ENCODE data around the gene TBC1D17. TPM values are rescaled to one million over a fixed set of nuclear protein-coding genes. Genes with fewer than 3 reads are reported as not detected.

TBC1D17 gene
- 10 to 100 TPM; 42.3 to 47.6 TPM for total RNA-seq

- H3K4me1 Mint-ChIP-seq = peaks cover 32% of the 10 kb centered on the region
- H3K9me3 Mint-ChIP-seq = no peaks in the 10 kb centered on the region
- no peaks in the 10 kb centered on the region for H3K27me3 Mint-ChIP-seq
- ChIA-PET POLR2A (interaction anchor here (0.7 to 3.4 kb wide), 17 partner anchors 8 to 381 kb away, joined by 3 to 39 read pairs (median 7); partner anchors contain the start of genes ATF5, FUZ, IL4I1 and MED25), CTCF (interaction anchor here (1.0 kb wide), 1 partner anchor 9 kb away, joined by 3 read pairs; the partner anchor contains the start of gene PNKP)
- peaks cover 32% of the 10 kb centered on the region for H3K36me3 Mint-ChIP-seq (ENCODE audit: low read depth)
- no peak within 1 kb of the TSS for H3K4me3 Mint-ChIP-seq
- DNase-seq = peak; percentile 99
- H3K27ac Mint-ChIP-seq = no peak within 1 kb of the TSS
These were observed at the start of gene TBC1D17, which contains the start of gene AKT1S1 for GRCh38 chr19:49877020-49877878. TBC1D17 (plus strand) TSS chr19:49877702; CDS start chr19:49877724, 22 bp downstream. AKT1S1 (minus strand) TSS chr19:49877355; CDS start chr19:49873295, 4,060 bp downstream.

GRCh38 chr19:49829200-49829599 lies 48.3 kb upstream of the TBC1D17 start:
- CTCF ChIA-PET = no interaction called here
- peaks cover 8% of the 10 kb centered on the region for H3K4me1 Mint-ChIP-seq
- DNase-seq = no peak
- no peak overlapping the region for H3K4me3 Mint-ChIP-seq
- no peaks in the 10 kb centered on the region for H3K9me3 Mint-ChIP-seq
- no peak overlapping the region for H3K27ac Mint-ChIP-seq
- no peaks in the 10 kb centered on the region for H3K27me3 Mint-ChIP-seq
- POLR2A ChIA-PET = no interaction called here
- peaks cover 29% of the 10 kb centered on the region for H3K36me3 Mint-ChIP-seq (ENCODE audit: low read depth)

DNA sequence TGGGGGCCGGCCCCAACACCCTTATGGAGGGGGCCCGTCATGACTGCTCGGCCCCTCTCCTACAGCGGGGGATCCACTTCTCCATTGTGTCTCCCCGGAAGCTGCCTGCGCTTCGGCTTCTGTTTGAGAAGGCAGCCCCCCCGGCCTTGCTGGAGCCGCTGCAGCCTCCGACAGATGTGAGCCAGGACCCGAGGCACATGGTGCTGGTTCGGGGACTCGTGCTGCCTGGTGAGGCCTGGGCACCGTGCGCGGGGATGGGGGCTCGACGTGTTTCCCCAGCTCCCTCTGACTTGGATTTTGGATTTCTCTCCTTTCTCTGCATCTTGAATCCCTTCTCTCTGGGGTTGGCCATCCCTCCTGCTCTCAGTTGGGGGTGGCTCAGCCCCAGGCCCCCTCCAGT lies 47.8 kb upstream of the TBC1D17 start:
- H3K4me1 Mint-ChIP-seq = peaks cover 8% of the 10 kb centered on the region
- no peaks in the 10 kb centered on the region for H3K9me3 Mint-ChIP-seq
- no peak for DNase-seq
- ChIA-PET POLR2A (no interaction called here), CTCF (no interaction called here)
- H3K27me3 Mint-ChIP-seq = no peaks in the 10 kb centered on the region
- no peak overlapping the region for H3K27ac Mint-ChIP-seq
- peaks cover 30% of the 10 kb centered on the region for H3K36me3 Mint-ChIP-seq (ENCODE audit: low read depth)
- no peak overlapping the region for H3K4me3 Mint-ChIP-seq

- POLR2A ChIA-PET = no interaction called here
- H3K4me1 Mint-ChIP-seq = peaks cover 8% of the 10 kb centered on the region
- no peak for DNase-seq
- H3K27me3 Mint-ChIP-seq = no peaks in the 10 kb centered on the region
- H3K4me3 Mint-ChIP-seq = no peak overlapping the region
- H3K27ac Mint-ChIP-seq = no peak overlapping the region
- CTCF ChIA-PET = no interaction called here
- H3K9me3 Mint-ChIP-seq = no peaks in the 10 kb centered on the region
- peaks cover 37% of the 10 kb centered on the region for H3K36me3 Mint-ChIP-seq (ENCODE audit: low read depth)
These were observed 46.7 kb upstream of the TBC1D17 start for GRCh38 chr19:49830766-49831165.

GRCh38 chr19:49831592-49831991 lies 45.9 kb upstream of the TBC1D17 start:
- no peaks in the 10 kb centered on the region for H3K9me3 Mint-ChIP-seq
- H3K4me1 Mint-ChIP-seq = peaks cover 8% of the 10 kb centered on the region
- H3K27me3 Mint-ChIP-seq = no peaks in the 10 kb centered on the region
- ChIA-PET CTCF (no interaction called here), POLR2A (interaction anchor here (1.4 kb wide), 1 partner anchor 65 kb away, joined by 3 read pairs; the partner anchor contains the start of gene AP2A1)
- H3K27ac Mint-ChIP-seq = no peak overlapping the region
- no peak for DNase-seq
- H3K36me3 Mint-ChIP-seq (ENCODE audit: low read depth) = peaks cover 33% of the 10 kb centered on the region
- no peak overlapping the region for H3K4me3 Mint-ChIP-seq

DNA sequence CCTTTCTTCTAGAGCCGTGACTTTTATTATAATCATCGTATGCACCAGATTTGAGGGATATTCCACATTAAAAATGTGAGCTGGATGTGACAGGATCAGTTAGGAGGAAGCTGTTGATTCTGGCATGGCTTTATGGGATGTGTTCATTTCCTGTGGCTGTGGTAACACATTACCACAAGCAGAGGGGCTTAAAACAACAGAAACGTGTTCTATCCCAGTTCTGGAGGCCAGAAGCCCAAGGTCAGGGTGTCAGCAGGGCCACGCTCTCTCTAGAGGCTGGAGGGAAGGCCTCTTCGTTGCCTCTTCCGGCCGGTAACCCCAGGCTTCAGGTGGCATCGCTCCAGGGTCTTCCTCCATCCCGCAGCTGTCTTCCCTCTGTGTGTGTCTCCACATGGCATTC lies 44.9 kb upstream of the TBC1D17 start:
- H3K36me3 Mint-ChIP-seq (ENCODE audit: low read depth) = peaks cover 37% of the 10 kb centered on the region
- DNase-seq = no peak
- no peak overlapping the region for H3K4me3 Mint-ChIP-seq
- H3K4me1 Mint-ChIP-seq = peaks cover 13% of the 10 kb centered on the region
- ChIA-PET CTCF (no interaction called here), POLR2A (interaction anchor here (1.4 kb wide), 1 partner anchor 66 kb away, joined by 3 read pairs; the partner anchor contains the start of gene AP2A1)
- H3K27ac Mint-ChIP-seq = peak overlapping the region; percentile 47
- H3K9me3 Mint-ChIP-seq = no peaks in the 10 kb centered on the region
- no peaks in the 10 kb centered on the region for H3K27me3 Mint-ChIP-seq

DNA sequence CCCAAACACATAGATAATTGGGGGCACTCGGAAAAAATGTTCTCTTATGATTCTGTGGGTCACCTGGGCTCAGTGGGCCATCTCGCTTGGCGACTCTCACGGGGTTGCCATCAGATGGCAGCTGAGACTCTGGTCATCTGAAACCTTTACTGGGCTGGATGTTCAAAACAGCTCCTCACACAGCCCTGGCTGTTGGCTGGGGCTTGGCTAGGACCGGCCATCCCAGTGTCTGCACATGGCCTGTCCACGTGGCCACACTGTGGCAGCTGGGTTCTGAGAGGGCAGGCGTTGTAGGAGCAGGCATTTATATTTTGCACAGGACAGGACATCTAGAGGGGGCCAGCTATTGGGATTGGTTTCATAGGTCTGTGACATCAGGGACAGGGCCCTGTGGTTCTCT lies 43.9 kb upstream of the TBC1D17 start:
- no peaks in the 10 kb centered on the region for H3K9me3 Mint-ChIP-seq
- H3K4me3 Mint-ChIP-seq = no peak overlapping the region
- no peak for DNase-seq
- ChIA-PET CTCF (no interaction called here), POLR2A (interaction anchor here (1.2 kb wide), 1 partner anchor 10 kb away, joined by 3 read pairs; no protein-coding TSS in a partner anchor)
- H3K36me3 Mint-ChIP-seq (ENCODE audit: low read depth) = peaks cover 46% of the 10 kb centered on the region
- no peak overlapping the region for H3K27ac Mint-ChIP-seq
- no peaks in the 10 kb centered on the region for H3K27me3 Mint-ChIP-seq
- H3K4me1 Mint-ChIP-seq = peaks cover 19% of the 10 kb centered on the region

DNA sequence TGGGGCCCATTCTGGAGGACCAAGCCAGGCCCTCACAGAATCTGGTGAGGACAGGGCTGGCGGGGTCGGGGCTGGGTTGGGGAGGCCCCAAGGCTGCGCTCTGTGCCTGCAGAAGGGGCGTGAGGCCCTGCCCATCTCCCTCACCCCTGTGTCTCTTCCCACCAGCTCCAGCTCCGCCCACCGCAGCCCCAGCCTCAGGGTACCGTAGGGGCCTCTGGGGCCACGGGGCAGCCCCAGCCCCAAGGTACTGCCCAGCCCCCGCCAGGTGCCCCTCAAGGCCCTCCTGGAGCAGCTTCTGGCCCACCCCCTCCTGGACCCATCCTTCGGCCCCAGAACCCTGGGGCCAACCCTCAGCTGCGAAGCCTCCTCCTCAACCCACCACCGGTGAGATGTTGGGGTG lies 41.9 kb upstream of the TBC1D17 start:
- Mint-ChIP-seq H3K4me3 (no peak overlapping the region), H3K36me3 (ENCODE audit: low read depth) (peaks cover 58% of the 10 kb centered on the region), H3K9me3 (no peaks in the 10 kb centered on the region), H3K27ac (no peak overlapping the region), H3K27me3 (no peaks in the 10 kb centered on the region), H3K4me1 (peaks cover 21% of the 10 kb centered on the region)
- ChIA-PET CTCF (no interaction called here), POLR2A (interaction anchor here (2.1 kb wide), 1 partner anchor 15 kb away, joined by 6 read pairs; the partner anchor contains the start of gene PTOV1)
- no peak for DNase-seq

- Mint-ChIP-seq H3K4me3 (no peak overlapping the region), H3K27ac (no peak overlapping the region), H3K36me3 (ENCODE audit: low read depth) (peaks cover 60% of the 10 kb centered on the region), H3K4me1 (peaks cover 21% of the 10 kb centered on the region), H3K27me3 (no peaks in the 10 kb centered on the region), H3K9me3 (no peaks in the 10 kb centered on the region)
- no peak for DNase-seq
- ChIA-PET POLR2A (interaction anchor here (2.1 kb wide), 1 partner anchor 14 kb away, joined by 6 read pairs; the partner anchor contains the start of gene PTOV1), CTCF (no interaction called here)
These were observed 41.1 kb upstream of the TBC1D17 start for GRCh38 chr19:49836176-49837008.

GRCh38 chr19:49837009-49837310 lies 40.5 kb upstream of the TBC1D17 start:
- DNase-seq = no peak
- Mint-ChIP-seq H3K4me1 (peaks cover 21% of the 10 kb centered on the region), H3K4me3 (no peak overlapping the region), H3K27me3 (no peaks in the 10 kb centered on the region), H3K27ac (no peak overlapping the region), H3K9me3 (no peaks in the 10 kb centered on the region), H3K36me3 (ENCODE audit: low read depth) (peaks cover 57% of the 10 kb centered on the region)
- CTCF ChIA-PET = no interaction called here
- POLR2A ChIA-PET = no interaction called here

GRCh38 chr19:49837425-49837824 lies 40.1 kb upstream of the TBC1D17 start:
- Mint-ChIP-seq H3K36me3 (ENCODE audit: low read depth) (peaks cover 54% of the 10 kb centered on the region), H3K9me3 (no peaks in the 10 kb centered on the region), H3K4me1 (peaks cover 16% of the 10 kb centered on the region), H3K4me3 (no peak overlapping the region), H3K27ac (no peak overlapping the region), H3K27me3 (no peaks in the 10 kb centered on the region)
- DNase-seq = no peak
- ChIA-PET CTCF (no interaction called here), POLR2A (no interaction called here)

DNA sequence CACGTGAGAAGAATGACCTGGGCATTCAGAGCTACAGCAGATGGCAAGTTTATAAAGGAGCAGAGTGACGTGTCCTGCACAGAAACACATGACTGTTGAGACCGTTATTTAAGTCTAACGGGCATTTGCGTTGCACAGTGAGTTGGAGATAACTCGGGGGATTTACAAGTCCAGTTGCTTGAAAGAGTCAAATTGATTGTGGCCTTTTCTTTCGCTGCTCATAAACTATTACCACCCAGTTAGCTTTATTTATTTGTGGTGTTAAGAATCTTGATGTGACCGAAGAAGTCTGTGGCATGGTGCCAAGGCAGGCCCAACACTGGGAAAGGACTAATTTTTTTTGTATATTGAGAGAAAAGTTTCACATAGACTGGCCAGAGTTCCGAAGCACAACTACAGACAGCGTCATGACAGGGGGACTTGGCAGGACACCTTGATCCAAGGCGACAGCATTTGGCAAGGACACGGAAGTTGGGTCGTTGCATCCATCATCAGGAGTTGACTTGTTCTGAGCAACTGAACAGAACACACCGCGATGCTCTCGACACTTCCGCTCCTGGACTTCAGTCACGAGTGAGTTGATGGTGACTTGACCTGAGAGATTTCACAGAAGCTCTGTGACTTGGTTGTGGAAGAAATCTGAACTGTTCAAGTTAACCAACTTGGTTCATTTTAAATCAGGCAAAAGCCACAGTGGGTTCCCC lies 38.5 kb upstream of the TBC1D17 start:
- CTCF ChIA-PET = interaction anchor here (0.6 kb wide), 1 partner anchor 100 kb away, joined by 3 read pairs; no protein-coding TSS in a partner anchor
- Mint-ChIP-seq H3K4me1 (peaks cover 13% of the 10 kb centered on the region), H3K36me3 (ENCODE audit: low read depth) (peaks cover 40% of the 10 kb centered on the region), H3K9me3 (no peaks in the 10 kb centered on the region), H3K27me3 (no peaks in the 10 kb centered on the region), H3K27ac (no peak overlapping the region), H3K4me3 (no peak overlapping the region)
- POLR2A ChIA-PET = interaction anchor here (0.6 to 1.5 kb wide), 2 partner anchors 20 to 57 kb away, joined by 3 read pairs; no protein-coding TSS in a partner anchor
- DNase-seq = no peak

- no peaks in the 10 kb centered on the region for H3K9me3 Mint-ChIP-seq
- H3K4me1 Mint-ChIP-seq = peaks cover 13% of the 10 kb centered on the region
- H3K27me3 Mint-ChIP-seq = no peaks in the 10 kb centered on the region
- POLR2A ChIA-PET = no interaction called here
- no peak overlapping the region for H3K4me3 Mint-ChIP-seq
- DNase-seq = no peak
- no peak overlapping the region for H3K27ac Mint-ChIP-seq
- H3K36me3 Mint-ChIP-seq (ENCODE audit: low read depth) = peaks cover 38% of the 10 kb centered on the region
- CTCF ChIA-PET = no interaction called here
These were observed 37.8 kb upstream of the TBC1D17 start for GRCh38 chr19:49839713-49840112.
